PC-3 (cell line): Measurements from ENCODE around the gene GMPR. TPM values are rescaled to one million over a fixed set of nuclear protein-coding genes. Genes with fewer than 3 reads are reported as not detected.
"Not testable (repeated sequence)": the region's sequence is repeated elsewhere in the genome, so short reads cannot be mapped to it uniquely, and the experiment has no call there.

Experiments
- ATAC-seq: fragments of 200-7000 bp; cut with Tn5 transposase; 2 replicates; pipeline ENCODE4 v1.9.1; 2020; ENCODE audit warnings: mild to moderate bottlenecking, moderate library complexity
- BruUV-seq: library from RNA; stranded (reverse); fragments of 400-500 nt; replicated peaks from 2 replicates; lab custom pipeline; 2021; lab: Mats Ljungman, UMichigan
- CTCF ChIA-PET: fragments of 300-600 bp; sonication (Branson Sonifier 250); formaldehyde crosslinking; loops from one replicate; lab custom pipeline; 2022; ENCODE audit warnings: antibody characterized with exemption; lab: Charles Lee
- POLR2A ChIA-PET: fragments of 300-600 bp; sonication (Branson Sonifier 250); formaldehyde crosslinking; loops from one replicate; lab custom pipeline; 2022; ENCODE audit warnings: antibody characterized with exemption; ENCODE audit not compliant: unreplicated experiment; lab: Charles Lee
- DNase-seq: peaks from one replicate; pipeline ENCODE4 v3.0.0-alpha.2; 2015
- H2AFZ ChIP-seq: fragments of 300-600 bp; sonication (generic); 2 replicates; pipeline ENCODE4 v1.6.0; 2016; ENCODE audit warnings: antibody characterized with exemption, low read length
- H3F3A ChIP-seq: fragments of 300-600 bp; sonication (generic); one replicate; pipeline ENCODE4 v1.6.0; 2017; ENCODE audit warnings: antibody characterized with exemption, low read length, control low read depth, mild to moderate bottlenecking; ENCODE audit not compliant: unreplicated experiment
- H3K27ac ChIP-seq: fragments of 300-600 bp; sonication (generic); 2 replicates; pipeline ENCODE4 v1.5.1; 2016; ENCODE audit warnings: mild to moderate bottlenecking, low read length
- H3K27me3 ChIP-seq: fragments of 300-600 bp; sonication (generic); 2 replicates; pipeline ENCODE4 v1.6.1; 2016; ENCODE audit warnings: low read length, mixed read lengths
- H3K36me3 ChIP-seq: fragments of 300-600 bp; sonication (generic); 2 replicates; pipeline ENCODE4 v1.6.1; 2016; ENCODE audit warnings: low read depth, mixed run types, low read length, mixed read lengths
- H3K4me1 ChIP-seq: fragments of 300-600 bp; sonication (generic); 2 replicates; pipeline ENCODE4 v1.5.1; 2016; ENCODE audit warnings: low read length; ENCODE audit not compliant: insufficient read depth
- H3K4me2 ChIP-seq: fragments of 300-600 bp; sonication (generic); 2 replicates; pipeline ENCODE4 v1.6.0; 2016; ENCODE audit warnings: low read length
- H3K4me3 ChIP-seq: fragments of 300-600 bp; sonication (generic); 2 replicates; pipeline ENCODE4 v1.5.1; 2016; ENCODE audit warnings: mild to moderate bottlenecking, low read length, mixed read lengths
- H3K79me2 ChIP-seq: fragments of 300-600 bp; sonication (generic); 2 replicates; pipeline ENCODE4 v1.6.1; 2017; ENCODE audit warnings: low read length, mixed read lengths
- H3K9ac ChIP-seq: fragments of 300-600 bp; sonication (generic); 2 replicates; pipeline ENCODE4 v1.6.0; 2016; ENCODE audit warnings: mild to moderate bottlenecking, low read length
- H3K9me2 ChIP-seq: fragments of 300-600 bp; sonication (generic); replicated peaks from 2 replicates; pipeline ENCODE4 v1.6.1; 2016; ENCODE audit warnings: mixed run types, low read length, mixed read lengths
- H3K9me3 ChIP-seq: fragments of 300-600 bp; sonication (generic); 2 replicates; pipeline ENCODE4 v1.6.1; 2016; ENCODE audit warnings: low read length, mixed read lengths
- H4K20me1 ChIP-seq: fragments of 300-600 bp; sonication (generic); 2 replicates; pipeline ENCODE4 v1.6.1; 2016; ENCODE audit warnings: low read length, mixed read lengths
- EZH2 ChIP-seq: fragments of 300-600 bp; sonication (generic); IDR thresholded peaks from one replicate; pipeline ENCODE4 v1.6.1; 2017; ENCODE audit warnings: antibody characterized with exemption, mild to moderate bottlenecking, low read length; ENCODE audit not compliant: unreplicated experiment
- EZH2phosphoT487 ChIP-seq: fragments of 300-600 bp; sonication (generic); IDR thresholded peaks from 2 replicates; pipeline ENCODE4 v1.6.1; 2018; ENCODE audit warnings: mild to moderate bottlenecking, antibody characterized with exemption, low read length, borderline replicate concordance
- intact Hi-C: fragments of 100-400 bp; cut with micrococcal nuclease; formaldehyde crosslinking; loops from 2 replicates; pipeline ENCODE4 v1.9.0; 2023
- total RNA-seq: library from RNA; depleted of rRNA; stranded (reverse); fragments of >200 nt; gene quantifications from 2 replicates; pipeline ENCODE4 v1.2.3, GENCODE V29; 2014
- TF ChIP-seq, protein P1 (sequence below): fragments of 300-600 bp; sonication (generic); conservative IDR thresholded peaks from 2 replicates; pipeline ENCODE4 v1.5.1; 2017; ENCODE audit warnings: antibody characterized with exemption, low read depth, mild to moderate bottlenecking, low read length

GMPR gene
- total RNA-seq, 1 experiment from 2014 or later, result 5.8 TPM

DNA sequence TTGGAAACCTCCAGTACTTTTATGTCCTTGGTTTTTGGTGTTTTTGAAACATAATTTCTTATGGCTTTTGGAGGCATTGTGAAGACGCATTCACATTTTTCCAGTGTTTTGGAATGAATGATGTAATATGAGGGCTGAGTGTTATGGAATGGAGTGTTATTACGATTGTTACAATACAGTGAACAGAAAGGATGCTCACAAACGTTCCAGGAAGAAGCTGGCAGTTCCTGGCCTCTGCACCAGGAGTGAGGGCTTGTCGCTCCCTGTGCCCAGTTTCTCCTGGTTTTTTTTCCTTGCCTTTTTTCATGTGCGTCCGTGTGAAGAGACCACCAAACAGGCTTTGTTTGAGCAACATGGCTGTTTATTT, 20.3 kb downstream of the GMPR start:
- DNase-seq (no peak), ATAC-seq (no peak)
- Histone ChIP-seq H3K27ac (no peak overlapping the region), H4K20me1 (no peaks in the 10 kb centered on the region), H3K4me3 (no peak overlapping the region), H3K9me2 (no peaks in the 10 kb centered on the region), H3K79me2 (no peaks in the 10 kb centered on the region), H3K9ac (no peak overlapping the region), H2AFZ (no peak overlapping the region), H3K27me3 (no peaks in the 10 kb centered on the region), H3K4me2 (no peak overlapping the region), H3F3A (no peaks in the 10 kb centered on the region), H3K4me1 (no peaks in the 10 kb centered on the region), H3K9me3 (no peaks in the 10 kb centered on the region), H3K36me3 (no peaks in the 10 kb centered on the region)
- no TSS peak for BruUV-seq
- CTCF ChIA-PET, result no interaction called here
- intact Hi-C loops, result no loop called here
- TF ChIP-seq EZH2phosphoT487 (no peak), EZH2 (no peak)
- TF ChIP-seq, protein P1, sequence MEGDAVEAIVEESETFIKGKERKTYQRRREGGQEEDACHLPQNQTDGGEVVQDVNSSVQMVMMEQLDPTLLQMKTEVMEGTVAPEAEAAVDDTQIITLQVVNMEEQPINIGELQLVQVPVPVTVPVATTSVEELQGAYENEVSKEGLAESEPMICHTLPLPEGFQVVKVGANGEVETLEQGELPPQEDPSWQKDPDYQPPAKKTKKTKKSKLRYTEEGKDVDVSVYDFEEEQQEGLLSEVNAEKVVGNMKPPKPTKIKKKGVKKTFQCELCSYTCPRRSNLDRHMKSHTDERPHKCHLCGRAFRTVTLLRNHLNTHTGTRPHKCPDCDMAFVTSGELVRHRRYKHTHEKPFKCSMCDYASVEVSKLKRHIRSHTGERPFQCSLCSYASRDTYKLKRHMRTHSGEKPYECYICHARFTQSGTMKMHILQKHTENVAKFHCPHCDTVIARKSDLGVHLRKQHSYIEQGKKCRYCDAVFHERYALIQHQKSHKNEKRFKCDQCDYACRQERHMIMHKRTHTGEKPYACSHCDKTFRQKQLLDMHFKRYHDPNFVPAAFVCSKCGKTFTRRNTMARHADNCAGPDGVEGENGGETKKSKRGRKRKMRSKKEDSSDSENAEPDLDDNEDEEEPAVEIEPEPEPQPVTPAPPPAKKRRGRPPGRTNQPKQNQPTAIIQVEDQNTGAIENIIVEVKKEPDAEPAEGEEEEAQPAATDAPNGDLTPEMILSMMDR, result no peak
- POLR2A ChIA-PET, result no interaction called here

DNA sequence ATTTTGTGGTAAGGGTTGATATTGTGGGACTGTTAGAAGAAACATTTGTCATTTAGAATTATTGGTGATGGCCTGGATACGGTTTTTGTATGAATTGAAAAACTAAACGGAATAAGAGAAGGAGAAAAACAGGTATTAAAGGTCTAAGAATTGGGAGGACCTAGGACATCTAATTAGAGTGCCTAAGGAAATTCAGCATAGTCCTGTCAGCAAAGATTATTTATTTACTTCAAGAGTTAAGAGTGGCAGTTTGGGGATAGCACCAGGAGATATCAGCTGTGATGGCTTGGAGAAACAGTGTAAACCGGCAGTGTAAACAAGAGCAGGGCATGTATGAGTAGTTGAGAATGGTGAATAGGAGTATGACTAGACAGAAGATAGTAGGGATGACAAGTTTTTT, 21.2 kb downstream of the GMPR start:
- CTCF ChIA-PET, result not testable (repeated sequence)

DNA sequence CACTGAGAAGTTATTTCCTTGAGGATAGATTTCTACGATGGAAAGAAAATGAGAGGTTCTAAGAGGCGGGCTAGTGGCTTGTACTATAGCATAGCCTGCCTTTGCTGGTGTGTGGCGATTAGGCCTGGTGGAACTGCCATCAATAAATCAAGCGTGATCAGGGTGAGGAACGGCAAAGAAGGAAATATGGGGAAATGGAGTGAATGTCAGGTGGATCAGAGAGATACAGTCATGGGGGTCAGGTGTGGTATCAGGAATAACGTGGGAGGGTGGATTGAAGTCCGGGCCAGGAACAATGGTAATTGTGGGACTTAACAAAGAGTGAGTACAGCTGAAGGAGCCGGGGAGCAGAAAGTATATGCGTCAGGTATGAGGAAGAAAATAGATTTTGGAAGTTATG, 22.2 kb downstream of the GMPR start:
- H3F3A ChIP-seq, ATAC-seq, DNase-seq, H3K9ac ChIP-seq, H3K9me3 ChIP-seq, CTCF ChIA-PET, intact Hi-C loops, BruUV-seq, H3K27me3 ChIP-seq, H3K36me3 ChIP-seq, H3K27ac ChIP-seq, H2AFZ ChIP-seq, H3K4me3 ChIP-seq, H3K9me2 ChIP-seq, H4K20me1 ChIP-seq, H3K4me1 ChIP-seq, POLR2A ChIA-PET, H3K79me2 ChIP-seq, H3K4me2 ChIP-seq: not testable (repeated sequence)

More for the DNA sequence above, 21.2 kb downstream of the GMPR start:
- H3K4me2 ChIP-seq, H4K20me1 ChIP-seq, H3K4me1 ChIP-seq, H3K9me2 ChIP-seq, ATAC-seq, DNase-seq, H3K27me3 ChIP-seq, H3K79me2 ChIP-seq, H2AFZ ChIP-seq, H3K4me3 ChIP-seq, H3K36me3 ChIP-seq, POLR2A ChIA-PET, H3K27ac ChIP-seq, H3F3A ChIP-seq, H3K9me3 ChIP-seq, intact Hi-C loops, H3K9ac ChIP-seq, BruUV-seq: not testable (repeated sequence)

DNA sequence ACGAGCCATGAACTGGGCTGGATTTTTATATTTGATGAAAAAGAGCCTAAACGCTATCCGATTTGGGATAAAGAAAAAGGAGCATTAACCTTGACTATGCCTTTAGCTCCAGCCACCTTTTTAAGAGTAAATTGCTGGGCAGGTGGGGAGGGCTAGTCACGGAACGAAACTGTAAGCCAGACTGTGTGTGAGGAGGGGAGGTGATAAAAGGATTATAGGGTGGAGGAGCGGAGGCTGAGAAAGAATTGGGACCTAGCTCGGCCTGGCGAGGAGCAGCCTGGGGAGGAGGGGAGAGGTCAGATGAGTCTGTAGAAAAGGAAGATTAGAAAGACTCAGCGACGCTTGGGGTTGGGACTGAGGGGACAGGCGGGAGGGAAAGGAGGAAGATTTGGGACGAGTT, 24.4 kb downstream of the GMPR start:
- H3K4me1 ChIP-seq, CTCF ChIA-PET, H3K79me2 ChIP-seq, H3K9me2 ChIP-seq, H3K4me2 ChIP-seq, H3K27me3 ChIP-seq, BruUV-seq, H3K36me3 ChIP-seq, H3K9ac ChIP-seq, DNase-seq, intact Hi-C loops, H2AFZ ChIP-seq, H3F3A ChIP-seq, H3K4me3 ChIP-seq, ATAC-seq, H3K9me3 ChIP-seq, POLR2A ChIA-PET, H4K20me1 ChIP-seq, H3K27ac ChIP-seq: not testable (repeated sequence)

DNA sequence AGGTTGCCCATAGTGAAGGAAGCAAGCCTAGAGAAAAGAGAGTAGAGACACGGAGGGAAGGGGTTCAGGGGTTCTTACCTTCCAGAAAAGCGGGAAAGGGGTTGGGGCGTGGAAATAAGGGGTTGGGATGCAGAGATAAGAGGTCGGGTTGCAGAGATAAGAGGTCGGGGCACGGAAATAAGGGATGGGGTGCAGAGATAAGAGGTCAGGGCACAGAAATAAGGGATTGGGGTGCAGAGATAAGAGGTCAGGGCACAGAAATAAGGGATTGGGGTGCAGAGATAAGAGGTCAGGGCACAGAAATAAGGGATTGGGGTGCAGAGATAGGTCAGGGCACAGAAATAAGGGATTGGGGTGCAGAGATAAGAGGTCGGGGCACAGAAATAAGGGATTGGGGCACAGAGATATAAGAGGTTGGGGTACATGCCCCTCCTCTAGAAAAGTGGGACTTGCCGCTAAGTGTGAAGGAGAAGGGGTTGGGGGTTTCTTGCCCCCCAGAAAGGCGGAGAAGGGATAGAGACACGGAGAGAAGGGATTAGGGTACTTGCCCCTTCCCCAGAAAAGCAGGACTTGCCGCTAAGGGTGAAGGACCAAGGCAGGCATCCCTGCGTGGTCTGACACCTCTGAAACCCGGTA, 25.2 kb downstream of the GMPR start:
- BruUV-seq, H3K4me1 ChIP-seq, POLR2A ChIA-PET, H3K9me2 ChIP-seq, H3K27ac ChIP-seq, ATAC-seq, H2AFZ ChIP-seq, H3K27me3 ChIP-seq, H4K20me1 ChIP-seq, H3K79me2 ChIP-seq, H3K4me3 ChIP-seq, H3F3A ChIP-seq, DNase-seq, H3K9ac ChIP-seq, intact Hi-C loops, H3K36me3 ChIP-seq, CTCF ChIA-PET, H3K9me3 ChIP-seq, H3K4me2 ChIP-seq: not testable (repeated sequence)
